Stimulated activated naive CD4-positive, alpha-beta T cell treated with Interleukin-2 at 50 U/mL for 16 hours (primary cell): ENCODE data around the gene CDKN2B.

Source experiments
- DNase-seq: peaks from one replicate; lab custom pipeline; 2025; lab: John Stamatoyannopoulos, UW

Gene CDKN2B

GRCh38 chr9:21993893-21994555, 15.1 kb downstream of the CDKN2B start, which contains the start of gene CDKN2A:
Gene CDKN2A, minus strand, starts transcription at chr9:21994392.
- peak; percentile 53 for DNase-seq

GRCh38 chr9:21993007-21993406, 16.1 kb downstream of the CDKN2B start:
- DNase-seq, result no peak

- no peak for DNase-seq
Measured at GRCh38 chr9:21991072-21991959, 17.8 kb downstream of the CDKN2B start.

GRCh38 chr9:21989440-21990189, 19.5 kb downstream of the CDKN2B start:
- no peak for DNase-seq

GRCh38 chr9:21988056-21988990, 20.8 kb downstream of the CDKN2B start:
- DNase-seq, result no peak

GRCh38 chr9:21985964-21986667, 23.0 kb downstream of the CDKN2B start:
- DNase-seq, result no peak

DNA sequence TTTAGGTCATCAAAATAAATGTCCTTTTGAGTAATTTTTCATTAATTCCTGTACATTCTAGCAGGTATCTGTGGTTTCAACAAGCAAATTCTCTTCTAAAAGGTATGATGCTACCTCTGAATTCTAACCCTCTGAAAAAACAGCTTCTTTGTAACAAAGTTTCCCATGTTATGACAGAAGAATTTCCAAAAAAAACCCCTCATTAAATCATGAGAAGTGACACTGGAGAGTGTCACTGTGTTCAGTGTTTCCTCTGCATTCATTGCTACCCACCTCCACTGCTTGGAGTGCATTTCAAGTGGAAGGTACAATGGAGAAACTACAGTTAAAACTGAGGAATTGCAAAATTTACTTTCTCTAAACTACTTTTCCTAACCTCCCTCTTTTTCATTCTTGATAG, 25.0 kb downstream of the CDKN2B start:
- DNase-seq, result no peak

DNA sequence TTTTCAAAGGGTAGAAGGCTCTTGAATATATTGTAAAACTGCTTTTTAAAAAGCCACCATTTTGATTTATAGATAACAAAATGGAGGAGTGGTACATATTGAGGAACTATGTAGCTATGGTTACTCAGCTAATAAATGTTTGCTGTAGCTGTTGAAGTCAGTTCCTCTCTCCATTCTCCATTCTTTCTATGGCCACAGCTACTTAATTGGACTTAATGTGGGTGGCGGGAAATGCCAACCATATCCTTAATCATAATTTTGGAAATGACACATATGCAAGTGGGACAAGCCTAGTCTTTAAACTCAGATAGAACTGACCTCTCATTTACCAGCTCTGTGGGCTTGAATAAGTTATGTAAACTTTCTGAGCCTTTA, 25.6 kb downstream of the CDKN2B start:
- no peak for DNase-seq

DNA sequence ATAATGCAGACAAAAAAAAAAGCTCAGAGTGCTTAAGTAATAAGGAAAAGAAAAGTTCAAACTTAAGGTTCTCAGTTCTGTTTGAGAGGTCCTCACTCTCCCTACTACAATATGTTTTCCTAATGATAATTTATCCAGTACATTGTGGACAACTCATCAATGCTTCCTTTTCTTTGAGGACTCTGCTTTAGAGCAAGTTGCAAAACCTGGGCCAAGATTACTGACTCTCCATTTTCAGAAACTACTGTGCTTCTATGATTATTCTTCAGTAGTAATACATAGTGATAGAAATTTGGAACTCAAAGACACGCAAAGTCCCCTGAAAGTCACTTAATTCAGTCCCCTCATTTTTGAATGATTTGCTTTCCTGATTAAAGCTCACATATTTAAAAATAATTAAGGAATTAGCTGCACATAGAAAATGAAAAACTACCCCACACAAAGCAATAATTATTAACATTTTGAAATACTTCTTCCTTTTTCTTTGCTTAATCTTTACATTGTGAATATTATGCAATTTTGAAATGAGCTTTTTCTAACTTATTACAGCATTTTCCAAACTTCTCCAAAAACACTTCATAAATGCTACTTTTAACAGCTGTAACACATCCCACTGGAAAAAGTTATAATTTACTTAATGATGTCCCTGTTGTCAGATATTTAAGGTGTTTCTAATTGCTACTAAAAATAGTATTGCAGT, 26.1 kb downstream of the CDKN2B start:
- no peak for DNase-seq

- DNase-seq, result no peak
Measured at GRCh38 chr9:21982391-21982790, 26.7 kb downstream of the CDKN2B start.

- DNase-seq, result no peak
Measured at GRCh38 chr9:21976334-21976875, 32.7 kb downstream of the CDKN2B start.

- DNase-seq, result peak; percentile 41
Measured at GRCh38 chr9:21974722-21975409, 34.2 kb downstream of the CDKN2B start.

DNA sequence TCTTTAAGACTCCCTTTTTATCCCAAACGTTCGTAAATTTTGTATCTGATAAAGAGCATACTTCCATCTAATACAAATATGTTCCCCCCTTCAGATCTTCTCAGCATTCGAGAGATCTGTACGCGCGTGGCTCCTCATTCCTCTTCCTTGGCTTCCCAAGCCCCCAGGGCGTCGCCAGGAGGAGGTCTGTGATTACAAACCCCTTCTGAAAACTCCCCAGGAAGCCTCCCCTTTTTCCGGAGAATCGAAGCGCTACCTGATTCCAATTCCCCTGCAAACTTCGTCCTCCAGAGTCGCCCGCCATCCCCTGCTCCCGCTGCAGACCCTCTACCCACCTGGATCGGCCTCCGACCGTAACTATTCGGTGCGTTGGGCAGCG, 34.8 kb downstream of the CDKN2B start:
- DNase-seq, result no peak

DNA sequence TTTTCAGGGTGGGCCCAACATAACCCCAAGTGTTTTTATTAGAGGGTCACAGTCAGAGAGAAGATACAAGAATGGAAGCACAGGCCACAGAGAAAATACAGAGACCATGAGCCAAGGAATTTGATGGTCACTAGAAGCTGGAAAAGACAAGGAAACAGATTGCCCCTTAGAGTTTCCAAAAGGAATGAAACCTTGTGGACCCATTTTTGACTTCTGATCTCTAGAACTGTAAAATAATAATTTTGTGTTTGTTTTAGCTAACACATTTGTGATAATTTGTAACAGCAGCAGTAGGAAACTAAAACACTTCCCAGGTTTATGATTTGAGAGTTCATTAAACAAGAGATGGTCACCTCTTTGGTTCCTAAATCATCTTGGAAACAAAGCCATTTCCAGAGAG, 36.7 kb downstream of the CDKN2B start:
- no peak for DNase-seq

GRCh38 chr9:21970800-21971640, 38.1 kb downstream of the CDKN2B start:
- no peak for DNase-seq

- DNase-seq, result no peak
Measured at GRCh38 chr9:21969951-21970799, 38.9 kb downstream of the CDKN2B start.
